Measurements from ENCODE around the gene MAPK7.

Gene MAPK7

DNA sequence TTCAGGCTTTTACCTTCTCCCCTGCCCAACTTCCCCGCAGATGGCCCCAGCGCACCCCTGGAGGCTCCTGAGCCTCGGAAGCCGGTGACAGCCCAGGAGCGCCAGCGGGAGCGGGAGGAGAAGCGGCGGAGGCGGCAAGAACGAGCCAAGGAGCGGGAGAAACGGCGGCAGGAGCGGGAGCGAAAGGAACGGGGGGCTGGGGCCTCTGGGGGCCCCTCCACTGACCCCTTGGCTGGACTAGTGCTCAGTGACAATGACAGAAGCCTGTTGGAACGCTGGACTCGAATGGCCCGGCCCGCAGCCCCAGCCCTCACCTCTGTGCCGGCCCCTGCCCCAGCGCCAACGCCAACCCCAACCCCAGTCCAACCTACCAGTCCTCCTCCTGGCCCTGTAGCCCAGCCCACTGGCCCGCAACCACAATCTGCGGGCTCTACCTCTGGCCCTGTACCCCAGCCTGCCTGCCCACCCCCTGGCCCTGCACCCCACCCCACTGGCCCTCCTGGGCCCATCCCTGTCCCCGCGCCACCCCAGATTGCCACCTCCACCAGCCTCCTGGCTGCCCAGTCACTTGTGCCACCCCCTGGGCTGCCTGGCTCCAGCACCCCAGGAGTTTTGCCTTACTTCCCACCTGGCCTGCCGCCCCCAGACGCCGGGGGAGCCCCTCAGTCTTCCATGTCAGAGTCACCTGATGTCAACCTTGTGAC is 3.6 kb downstream of the MAPK7 start:
- no peak for DNase-seq

DNA sequence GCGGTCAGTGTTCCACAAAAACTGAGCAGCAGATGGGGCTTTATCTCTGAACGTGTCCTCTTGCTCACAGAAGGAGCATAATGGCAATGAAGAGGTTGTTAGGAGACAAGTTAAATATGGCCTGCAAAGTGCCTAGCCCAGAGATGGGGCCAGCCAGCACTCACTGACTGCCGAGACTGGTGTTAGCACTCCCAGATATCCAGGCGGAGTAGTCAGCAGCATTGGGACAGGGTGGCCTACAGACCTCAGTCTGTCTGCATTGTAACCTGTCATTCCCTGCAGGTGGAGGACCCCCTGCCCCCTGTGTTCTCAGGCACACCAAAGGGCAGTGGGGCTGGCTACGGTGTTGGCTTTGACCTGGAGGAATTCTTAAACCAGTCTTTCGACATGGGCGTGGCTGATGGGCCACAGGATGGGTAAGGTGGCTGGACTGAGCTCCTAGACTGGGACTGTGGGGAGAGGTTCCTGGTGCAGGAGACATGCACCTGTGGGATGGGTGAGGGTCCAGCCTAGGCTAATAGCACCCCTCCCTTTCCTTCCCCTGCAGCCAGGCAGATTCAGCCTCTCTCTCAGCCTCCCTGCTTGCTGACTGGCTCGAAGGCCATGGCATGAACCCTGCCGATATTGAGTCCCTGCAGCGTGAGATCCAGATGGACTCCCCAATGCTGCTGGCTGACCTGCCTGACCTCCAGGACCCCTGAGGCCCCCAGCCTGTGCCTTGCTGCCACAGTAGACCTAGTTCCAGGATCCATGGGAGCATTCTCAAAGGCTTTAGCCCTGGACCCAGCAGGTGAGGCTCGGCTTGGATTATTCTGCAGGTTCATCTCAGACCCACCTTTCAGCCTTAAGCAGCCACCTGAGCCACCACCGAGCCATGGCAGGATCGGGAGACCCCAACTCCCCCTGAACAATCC is 4.5 kb downstream of the MAPK7 start:
- no peak for DNase-seq

DNA sequence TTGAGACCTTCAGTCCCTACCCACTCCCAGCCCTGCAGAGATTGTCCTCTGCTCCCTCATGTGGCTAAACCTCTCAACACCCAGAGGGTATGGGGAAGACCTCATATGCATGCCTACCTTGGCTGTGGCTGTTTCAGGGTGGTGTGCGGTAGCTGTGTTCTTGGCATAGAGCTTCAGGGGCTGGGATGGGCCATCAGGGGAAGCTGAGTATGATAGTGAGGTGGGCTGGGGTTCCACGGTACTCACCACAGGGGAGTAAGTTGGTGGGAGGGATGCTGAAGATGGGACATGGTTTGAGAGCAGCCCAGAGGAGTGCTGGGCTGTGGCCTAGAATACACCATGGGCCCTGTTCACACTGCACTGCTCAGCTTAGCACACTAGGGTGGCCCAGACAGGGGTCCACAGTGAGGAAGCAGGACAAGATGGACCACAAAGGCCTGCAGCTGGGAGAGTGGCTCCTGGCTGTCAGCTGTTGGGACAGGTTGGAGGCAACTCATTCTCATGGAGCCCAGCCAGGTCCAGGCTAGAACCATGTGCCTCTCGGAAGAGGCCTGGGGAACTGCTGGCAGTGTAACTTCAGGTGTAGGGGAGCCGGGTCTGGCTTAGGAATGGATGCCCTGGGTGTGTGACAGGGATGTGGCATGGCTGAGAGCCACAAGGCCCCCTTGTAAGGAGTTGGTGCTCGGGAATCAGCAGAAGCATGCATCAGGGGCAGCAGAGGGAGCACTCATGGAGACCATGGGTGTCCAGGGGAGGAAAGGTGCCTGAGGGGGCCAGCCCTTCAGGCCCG is 5.6 kb downstream of the MAPK7 start:
- DNase-seq, result no peak

DNA sequence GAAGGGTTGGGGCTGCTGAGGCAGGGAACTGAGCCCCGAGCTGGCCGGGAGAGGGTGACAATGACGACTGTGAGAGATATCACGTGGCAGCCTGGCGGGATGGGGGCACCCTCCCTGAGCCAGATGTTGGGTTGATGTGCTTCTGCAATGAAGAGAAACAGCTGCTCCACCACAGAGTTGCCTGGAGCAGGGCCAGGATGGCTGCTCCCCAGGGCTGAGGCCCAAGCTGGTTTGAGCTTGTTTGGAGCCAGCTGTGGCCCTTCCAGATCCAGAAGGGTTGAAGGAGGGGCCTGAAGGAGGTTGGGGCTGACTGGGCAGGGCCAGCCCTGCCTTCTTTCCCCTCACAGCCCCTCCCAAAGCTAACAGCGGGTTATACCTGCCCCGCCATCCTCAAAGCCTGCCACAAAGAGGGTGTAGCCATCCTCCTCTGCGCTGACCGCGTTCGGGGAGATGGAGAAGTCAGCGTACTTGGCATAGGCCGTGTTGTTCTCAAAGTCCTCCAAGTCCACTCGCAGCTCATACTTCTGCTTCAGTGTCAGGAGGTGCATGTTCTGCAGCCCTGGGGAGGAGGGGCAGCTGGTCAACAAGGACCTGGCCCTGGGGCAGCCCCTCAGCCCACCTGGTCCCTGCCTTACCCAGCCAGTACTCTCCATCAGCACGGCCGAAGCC is 6.6 kb downstream of the MAPK7 start:
- no peak for DNase-seq

GRCh38 chr17:19385521-19385983 is 7.3 kb downstream of the MAPK7 start:
- DNase-seq, result no peak

DNA sequence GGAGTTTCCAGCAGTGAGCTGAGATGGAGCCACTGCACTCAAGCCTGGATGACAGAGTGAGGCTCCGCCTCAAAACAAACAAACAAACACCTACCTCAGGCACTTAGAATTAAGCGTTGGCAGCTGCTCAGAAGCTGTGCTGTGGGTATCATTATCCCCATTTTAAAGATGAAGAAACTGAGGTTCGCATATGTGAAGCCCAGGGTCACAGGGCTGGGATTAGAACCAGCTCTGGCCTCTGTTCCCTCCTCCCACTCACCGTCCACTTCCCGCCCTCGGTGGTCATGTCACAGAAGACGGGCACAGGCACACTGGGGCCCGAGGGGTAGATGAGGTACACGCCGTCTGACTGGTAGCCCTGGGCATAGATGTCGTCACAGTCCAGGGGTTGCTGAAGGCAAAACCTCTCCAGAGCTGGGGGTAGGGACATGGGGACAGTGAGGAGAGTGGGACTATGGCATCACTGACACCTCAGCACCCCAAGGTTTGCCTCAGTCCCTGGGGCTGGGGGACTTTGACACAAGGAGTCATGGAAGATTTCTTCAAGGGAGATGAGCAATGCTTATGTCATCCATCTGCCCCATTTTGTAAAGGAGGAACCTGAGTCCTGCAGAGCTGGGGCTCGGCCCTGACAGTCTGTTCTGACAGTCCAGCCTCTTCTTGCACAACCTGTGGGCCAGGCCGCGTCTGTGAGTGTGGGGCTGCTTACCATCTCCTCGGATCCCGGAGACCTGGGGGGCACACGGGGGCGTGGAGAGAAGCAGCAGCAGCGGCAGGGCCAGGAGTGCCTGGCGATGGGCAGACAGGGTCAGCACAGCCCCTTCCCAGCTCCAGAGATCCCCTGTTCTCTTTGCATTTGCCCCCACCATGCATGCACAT is 8.0 kb downstream of the MAPK7 start:
- peak; percentile 64 for DNase-seq

GRCh38 chr17:19386974-19387920 is 8.9 kb downstream of the MAPK7 start, which contains the start of gene MFAP4:
Gene MFAP4, minus strand, starts transcription at chr17:19387190. Its CDS starts 35 bp downstream, at chr17:19387155.
- DNase-seq, result no peak

GRCh38 chr17:19387921-19388521 is 9.7 kb downstream of the MAPK7 start:
- DNase-seq, result peak; percentile 50

- DNase-seq, result peak; percentile 41
Observed at GRCh38 chr17:19388791-19389785, 10.8 kb downstream of the MAPK7 start.

DNA sequence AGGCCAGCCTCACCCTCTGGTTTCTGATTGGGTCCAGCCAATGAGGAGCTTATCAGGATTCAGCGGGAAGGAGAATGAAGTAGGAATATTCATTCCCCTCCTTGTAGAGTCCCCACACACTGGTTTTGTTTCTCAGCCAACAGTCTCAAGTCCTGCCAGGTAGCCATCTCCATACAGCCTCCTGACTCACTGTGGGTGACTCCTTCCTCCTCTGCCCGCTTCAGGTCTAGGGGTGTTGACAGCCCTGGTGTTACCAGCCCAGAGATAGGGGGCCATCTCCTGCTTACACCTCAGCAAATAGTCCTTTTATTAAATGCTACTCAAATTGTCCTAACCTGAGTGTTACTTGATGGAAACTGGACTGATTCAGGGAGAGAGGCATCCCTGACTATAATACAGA is 12.7 kb downstream of the MAPK7 start:
- DNase-seq, result no peak

- no peak for DNase-seq
Observed at GRCh38 chr17:19391432-19391831, 13.1 kb downstream of the MAPK7 start.

- no peak for DNase-seq
Observed at GRCh38 chr17:19392303-19392702, 14.0 kb downstream of the MAPK7 start.

DNA sequence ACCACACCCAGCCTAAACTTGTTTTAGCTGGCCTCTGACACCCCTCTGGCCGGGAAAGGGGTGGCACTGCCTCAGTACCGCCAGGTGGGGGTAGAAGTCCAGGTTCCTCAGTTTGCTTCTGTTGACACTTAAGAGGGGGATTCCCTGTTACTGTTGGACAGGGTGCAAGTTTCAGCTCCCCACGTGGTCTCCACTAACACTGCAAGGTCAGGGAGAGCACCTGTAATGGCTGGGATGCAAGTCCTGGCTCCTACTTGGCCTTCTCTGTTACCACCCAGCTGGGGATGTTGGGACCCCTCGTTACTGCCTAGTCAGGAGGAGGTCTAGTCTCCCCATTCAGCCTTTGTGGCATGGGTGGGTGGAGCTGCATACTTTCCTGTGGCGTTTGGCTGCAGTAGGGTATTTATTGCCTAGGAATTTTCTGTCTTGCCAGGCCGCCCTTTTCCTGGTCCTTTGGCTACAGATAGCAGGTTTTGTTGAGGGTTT is 19.3 kb downstream of the MAPK7 start:
- no peak for DNase-seq

- no peak for DNase-seq
Observed at GRCh38 chr17:19398301-19399181, 20.2 kb downstream of the MAPK7 start.

GRCh38 chr17:19399750-19400450 is 21.6 kb downstream of the MAPK7 start:
- no peak for DNase-seq

DNA sequence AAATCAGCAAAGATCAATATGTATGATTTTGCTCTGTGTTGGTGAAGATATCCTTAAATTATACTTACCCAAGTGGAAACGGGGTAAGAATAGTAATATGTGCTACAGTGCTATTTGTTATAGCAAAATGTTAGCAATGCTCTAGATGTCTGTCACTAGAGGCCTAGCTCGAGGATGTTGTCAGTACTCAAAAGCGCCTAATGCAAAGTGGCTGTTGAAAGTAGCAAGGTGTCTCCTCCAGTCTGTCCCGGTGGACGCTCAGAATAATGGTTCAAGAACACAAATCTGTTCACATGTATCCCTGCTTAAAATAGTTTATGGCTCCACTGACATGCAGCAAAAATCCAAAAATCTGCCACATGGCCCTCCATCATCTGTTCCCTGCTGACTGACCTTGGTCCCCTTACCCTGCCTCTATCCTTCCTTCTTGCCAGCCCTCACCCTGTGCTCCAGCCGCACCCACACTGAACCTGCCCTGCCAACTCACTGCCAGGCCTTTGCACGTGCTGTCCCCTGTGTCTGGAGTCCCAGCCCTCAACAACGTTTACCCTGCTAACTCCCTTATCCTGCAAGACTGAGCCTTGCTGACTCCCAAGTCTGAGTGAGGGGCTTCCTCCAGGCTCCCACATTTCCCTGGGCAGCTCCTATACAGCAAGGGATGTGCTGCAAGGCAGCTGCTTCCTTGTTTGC is 23.2 kb downstream of the MAPK7 start:
- no peak for DNase-seq

Data from NCI-H226 (cell line).